GM10266 (cell line): ENCODE measurements around the gene SRSF6.

Experiments
- DNase-seq: peaks from one replicate; pipeline ENCODE4 v3.0.0; 2012; ENCODE audit errors: extremely low spot score
- TF ChIP-seq, protein P1 (sequence below): IDR thresholded peaks from 2 replicates; pipeline ENCODE4 v1.5.1; 2012; ENCODE audit warnings: mild to moderate bottlenecking, low read depth; ENCODE audit not compliant: control insufficient read depth, insufficient read depth; ENCODE audit errors: missing control alignments

Gene SRSF6

DNA sequence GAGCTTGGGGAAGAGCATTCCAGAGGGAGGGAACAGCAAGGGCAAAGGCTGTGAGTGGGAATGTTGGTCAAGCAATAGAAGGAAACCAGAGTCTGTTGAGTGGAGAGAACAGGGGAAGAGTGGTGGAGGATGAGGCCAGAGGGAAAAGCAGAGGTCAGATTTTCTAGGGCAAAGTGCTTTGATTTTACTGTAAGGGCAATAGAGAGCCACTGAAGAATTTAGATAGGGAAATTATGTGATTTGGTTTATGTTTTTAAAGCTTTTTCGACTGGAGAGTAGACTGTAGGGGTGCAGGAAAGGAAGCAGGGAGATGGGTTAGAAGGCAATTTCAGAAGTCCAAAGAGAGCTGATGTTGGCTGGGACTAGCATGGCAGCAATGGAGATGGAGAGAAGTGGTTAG lies 54.2 kb downstream of the SRSF6 start:
- DNase-seq, result no peak
- TF ChIP-seq, protein P1, sequence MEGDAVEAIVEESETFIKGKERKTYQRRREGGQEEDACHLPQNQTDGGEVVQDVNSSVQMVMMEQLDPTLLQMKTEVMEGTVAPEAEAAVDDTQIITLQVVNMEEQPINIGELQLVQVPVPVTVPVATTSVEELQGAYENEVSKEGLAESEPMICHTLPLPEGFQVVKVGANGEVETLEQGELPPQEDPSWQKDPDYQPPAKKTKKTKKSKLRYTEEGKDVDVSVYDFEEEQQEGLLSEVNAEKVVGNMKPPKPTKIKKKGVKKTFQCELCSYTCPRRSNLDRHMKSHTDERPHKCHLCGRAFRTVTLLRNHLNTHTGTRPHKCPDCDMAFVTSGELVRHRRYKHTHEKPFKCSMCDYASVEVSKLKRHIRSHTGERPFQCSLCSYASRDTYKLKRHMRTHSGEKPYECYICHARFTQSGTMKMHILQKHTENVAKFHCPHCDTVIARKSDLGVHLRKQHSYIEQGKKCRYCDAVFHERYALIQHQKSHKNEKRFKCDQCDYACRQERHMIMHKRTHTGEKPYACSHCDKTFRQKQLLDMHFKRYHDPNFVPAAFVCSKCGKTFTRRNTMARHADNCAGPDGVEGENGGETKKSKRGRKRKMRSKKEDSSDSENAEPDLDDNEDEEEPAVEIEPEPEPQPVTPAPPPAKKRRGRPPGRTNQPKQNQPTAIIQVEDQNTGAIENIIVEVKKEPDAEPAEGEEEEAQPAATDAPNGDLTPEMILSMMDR, result no peak

DNA sequence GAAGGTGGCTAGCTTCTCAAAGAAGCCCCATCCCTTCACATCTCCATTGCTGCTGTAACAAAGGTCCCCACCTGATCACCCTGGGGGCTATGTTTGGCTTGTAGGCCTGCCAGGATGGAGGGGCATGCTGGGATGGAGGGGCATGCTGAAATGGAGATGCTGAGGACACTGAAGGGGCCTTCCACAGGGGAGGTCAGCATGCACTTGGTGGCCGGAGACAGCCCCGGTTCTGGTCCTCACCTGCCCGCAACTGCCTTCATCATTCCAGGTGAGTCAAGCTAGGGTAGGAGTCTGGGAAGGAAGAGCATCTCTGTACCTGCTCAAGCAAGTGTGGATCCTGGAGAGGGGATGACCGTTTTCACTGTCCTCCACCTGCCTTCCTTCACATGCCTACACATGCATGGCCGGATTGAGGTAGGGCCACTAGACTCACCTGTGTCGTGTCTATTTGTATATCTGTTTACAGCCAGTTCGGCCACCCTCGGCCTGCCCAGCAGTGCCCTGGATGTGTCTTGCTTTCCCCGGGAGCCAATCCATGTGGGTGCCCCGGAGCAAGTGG lies 55.8 kb downstream of the SRSF6 start:
- no peak for DNase-seq
- TF ChIP-seq, protein P1, result no peak
